Glomerular endothelial cell (primary cell): ENCODE measurements around the gene NPHS1. TPM values are rescaled to one million over a fixed set of nuclear protein-coding genes. Genes with fewer than 3 reads are reported as not detected.
"Not testable (repeated sequence)": the region's sequence is repeated elsewhere in the genome, so short reads cannot be mapped to it uniquely, and the experiment has no call there.

Experiments used
- DNase-seq: peaks from one replicate; pipeline ENCODE4 v3.0.0-alpha.2; 2011; ENCODE audit warnings: low read depth, low spot score; ENCODE audit errors: extremely low read depth
- total RNA-seq: library from RNA; depleted of rRNA; stranded (reverse); fragments of >200 nt; gene quantifications from 2 replicates; pipeline ENCODE4 v1.2.3, GENCODE V29; 2015

NPHS1 gene
- not detected in 2 replicates for total RNA-seq

- DNase-seq = no peak
These were observed at the start of gene NPHS1 for GRCh38 chr19:35852029-35852780. Gene NPHS1, minus strand, starts transcription at chr19:35852504. Its CDS starts 667 bp downstream, at chr19:35851837.

- DNase-seq = no peak
These were observed 48.8 kb upstream of the NPHS1 start for GRCh38 chr19:35901055-35901644.

- DNase-seq = no peak
These were observed 47.4 kb upstream of the NPHS1 start for GRCh38 chr19:35899547-35900214.

- DNase-seq = no peak
These were observed 46.1 kb upstream of the NPHS1 start for GRCh38 chr19:35898499-35898809.

GRCh38 chr19:35897706-35898451 is 45.6 kb upstream of the NPHS1 start:
- no peak for DNase-seq

- no peak for DNase-seq
These were observed 44.3 kb upstream of the NPHS1 start for GRCh38 chr19:35896643-35897040.

- DNase-seq = no peak
These were observed 43.8 kb upstream of the NPHS1 start for GRCh38 chr19:35895911-35896642.

- DNase-seq = no peak
These were observed 42.0 kb upstream of the NPHS1 start for GRCh38 chr19:35894342-35894741.

GRCh38 chr19:35891819-35892218 is 39.5 kb upstream of the NPHS1 start:
- not testable (repeated sequence) for DNase-seq

GRCh38 chr19:35890113-35890650 is 37.9 kb upstream of the NPHS1 start:
- no peak for DNase-seq

GRCh38 chr19:35889370-35890112 is 37.2 kb upstream of the NPHS1 start:
- no peak for DNase-seq

GRCh38 chr19:35888398-35888797 is 36.1 kb upstream of the NPHS1 start:
- DNase-seq = no peak

- DNase-seq = no peak
These were observed 34.9 kb upstream of the NPHS1 start for GRCh38 chr19:35887197-35887596.

GRCh38 chr19:35885904-35886303 is 33.6 kb upstream of the NPHS1 start:
- DNase-seq = no peak

- no peak for DNase-seq
These were observed 33.0 kb upstream of the NPHS1 start for GRCh38 chr19:35885225-35885738.

GRCh38 chr19:35883882-35884281 is 31.6 kb upstream of the NPHS1 start:
- DNase-seq = no peak

- DNase-seq = peak; percentile 51
These were observed 30.0 kb upstream of the NPHS1 start for GRCh38 chr19:35882114-35882832.

- no peak for DNase-seq
These were observed 27.5 kb upstream of the NPHS1 start for GRCh38 chr19:35879770-35880317.

- DNase-seq = no peak
These were observed 26.8 kb upstream of the NPHS1 start for GRCh38 chr19:35879068-35879467.
